Trophoblast cell (in vitro differentiated cells and primary cell): ENCODE data around the gene SBK2.
A peak's percentile ranks its signal among the peaks of the same experiment; 100 is the strongest.

ENCODE experiments used
- DNase-seq, 2 donors: peaks; one replicate each; pipeline ENCODE4 v3.0.0-alpha.2; 2016
- H2AFZ ChIP-seq: 2 replicates; pipeline ENCODE4 v1.6.1; 2013; ENCODE audit warnings: low read length, moderate library complexity, mild to moderate bottlenecking; ENCODE audit not compliant: insufficient read depth, poor library complexity
- H2AK5ac ChIP-seq: 2 replicates; pipeline ENCODE4 v1.6.1; 2013; ENCODE audit warnings: mild to moderate bottlenecking, low read length
- H2BK120ac ChIP-seq: 2 replicates; pipeline ENCODE4 v1.6.1; 2013; ENCODE audit warnings: low read length, mild to moderate bottlenecking, moderate library complexity; ENCODE audit not compliant: insufficient read depth, poor library complexity
- H2BK12ac ChIP-seq: 2 replicates; pipeline ENCODE4 v1.6.1; 2013; ENCODE audit warnings: mild to moderate bottlenecking, low read length, moderate library complexity
- H2BK5ac ChIP-seq: 2 replicates; pipeline ENCODE4 v1.6.1; 2013; ENCODE audit warnings: low read length, low read depth, moderate library complexity, mild to moderate bottlenecking; ENCODE audit not compliant: poor library complexity
- H3K14ac ChIP-seq: 2 replicates; pipeline ENCODE4 v1.6.1; 2013; ENCODE audit warnings: mild to moderate bottlenecking, low read length
- H3K18ac ChIP-seq: 2 replicates; pipeline ENCODE4 v1.6.1; 2013; ENCODE audit warnings: mild to moderate bottlenecking, low read length
- H3K23ac ChIP-seq: 2 replicates; pipeline ENCODE4 v1.6.1; 2013; ENCODE audit warnings: low read length
- H3K27ac ChIP-seq: 2 replicates; pipeline ENCODE4 v1.5.1; 2013; ENCODE audit warnings: low read depth, mild to moderate bottlenecking, inconsistent platforms, low read length, moderate library complexity
- H3K27me3 ChIP-seq: 2 replicates; pipeline ENCODE4 v1.6.1; 2013; ENCODE audit warnings: inconsistent platforms, mild to moderate bottlenecking, low read length, moderate library complexity; ENCODE audit not compliant: insufficient read depth
- H3K36me3 ChIP-seq, 2 experiments: 1 replicate in 1 of 2; 2 replicates in 1 of 2; pipeline ENCODE4 v1.6.1; 2013; ENCODE audit warnings: low read length in 2 of 2, mild to moderate bottlenecking in 2 of 2, moderate library complexity in 1 of 2; ENCODE audit not compliant: insufficient read depth in 2 of 2, control insufficient read depth in 1 of 2
- H3K4ac ChIP-seq: 2 replicates; pipeline ENCODE4 v1.6.1; 2013; ENCODE audit warnings: low read depth, mild to moderate bottlenecking, low read length, moderate library complexity
- H3K4me1 ChIP-seq, 2 experiments: 1 replicate in 1 of 2; 2 replicates in 1 of 2; pipeline ENCODE4 v1.6.1; 2013; ENCODE audit warnings: low read length in 2 of 2, mild to moderate bottlenecking in 2 of 2, moderate library complexity in 1 of 2; ENCODE audit not compliant: insufficient read depth in 2 of 2, control insufficient read depth in 1 of 2
- H3K4me2 ChIP-seq: 2 replicates; pipeline ENCODE4 v1.6.1; 2013; ENCODE audit warnings: inconsistent platforms, mild to moderate bottlenecking, low read length, moderate library complexity
- H3K4me3 ChIP-seq: 2 replicates; pipeline ENCODE4 v1.5.1; 2013; ENCODE audit warnings: mild to moderate bottlenecking, low read depth, low read length, inconsistent platforms
- H3K79me1 ChIP-seq: one replicate; pipeline ENCODE4 v1.6.1; 2013; ENCODE audit warnings: low read length
- H3K79me2 ChIP-seq: 2 replicates; pipeline ENCODE4 v1.6.1; 2013; ENCODE audit warnings: low read length, mild to moderate bottlenecking; ENCODE audit not compliant: control insufficient read depth, insufficient read depth, poor library complexity
- H3K9ac ChIP-seq: 2 replicates; pipeline ENCODE4 v1.6.1; 2013; ENCODE audit warnings: mild to moderate bottlenecking, low read length
- H3K9me3 ChIP-seq: 2 replicates; pipeline ENCODE4 v1.6.1; 2013; ENCODE audit warnings: low read depth, mild to moderate bottlenecking, control low read depth, inconsistent platforms, low read length; ENCODE audit not compliant: insufficient read depth
- H4K12ac ChIP-seq: 2 replicates; pipeline ENCODE4 v1.6.1; 2013; ENCODE audit warnings: low read depth, mild to moderate bottlenecking, low read length, moderate library complexity
- H4K8ac ChIP-seq: 2 replicates; pipeline ENCODE4 v1.6.1; 2013; ENCODE audit warnings: low read depth, mild to moderate bottlenecking, low read length, moderate library complexity
- H4K91ac ChIP-seq: one replicate; pipeline ENCODE4 v1.6.1; 2013; ENCODE audit warnings: low read depth, mild to moderate bottlenecking, low read length, moderate library complexity
- WGBS: extraction: QIAGEN DNeasy Blood & Tissue Kit; methylation state at CpG from one replicate; pipeline ENCODE4 v1.1.7; 2013; ENCODE audit warnings: missing lambda C conversion rate; ENCODE audit not compliant: insufficient read length, insufficient coverage; ENCODE audit errors: extremely low coverage; 5-methylcytosine and 5-hydroxymethylcytosine counted together

SBK2 gene

DNA sequence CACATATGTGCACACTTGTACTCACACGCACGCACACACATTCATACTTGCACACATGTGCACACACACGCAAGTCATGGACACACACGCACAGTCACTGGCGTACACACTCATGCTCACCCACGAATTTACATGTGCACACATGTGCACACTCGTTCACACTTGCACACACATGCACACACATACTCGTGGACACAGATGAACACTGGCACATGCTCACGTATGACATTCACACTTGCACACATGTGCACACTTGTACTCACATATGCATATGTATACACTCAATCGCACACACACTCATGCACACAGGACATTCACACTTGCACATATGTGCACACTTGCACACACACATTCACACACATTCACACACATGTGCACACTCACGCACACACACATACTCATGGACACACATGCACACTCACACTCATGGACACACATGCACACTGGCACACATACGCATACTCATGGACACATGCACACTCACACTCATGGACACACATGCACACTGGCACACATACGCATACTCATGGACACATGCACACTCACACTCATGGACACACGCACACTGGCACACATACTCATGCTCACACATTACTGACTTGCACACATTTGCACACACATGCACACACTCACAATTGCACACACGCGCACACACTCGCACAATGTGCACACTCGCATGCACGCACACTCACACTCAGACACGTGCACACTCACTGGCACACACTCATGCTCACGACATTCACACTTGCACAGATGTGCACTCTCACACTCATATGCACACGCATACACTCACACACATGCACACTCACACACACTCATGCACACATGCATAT lies 9.5 kb downstream of the SBK2 start:
- no peaks in the 10 kb centered on the region for H3K27me3 ChIP-seq
- H3K79me2 ChIP-seq = no peaks in the 10 kb centered on the region
- H3K23ac ChIP-seq = no peak overlapping the region
- no peak overlapping the region for H2AK5ac ChIP-seq
- no peaks in the 10 kb centered on the region for H3K79me1 ChIP-seq
- no peak overlapping the region for H2BK12ac ChIP-seq
- no peak overlapping the region for H4K12ac ChIP-seq
- no peaks in the 10 kb centered on the region for H3K36me3 ChIP-seq
- H3K14ac ChIP-seq = no peak overlapping the region
- H3K18ac ChIP-seq = no peak overlapping the region
- WGBS = no CpG with 5 or more reads among the region's 22 CpGs
- peaks cover 11% of the 10 kb centered on the region for H3K9me3 ChIP-seq
- no peak overlapping the region for H3K4me2 ChIP-seq
- H3K27ac ChIP-seq = no peak overlapping the region
- H2BK5ac ChIP-seq = no peak overlapping the region
- no peak overlapping the region for H2AFZ ChIP-seq
- H3K9ac ChIP-seq = no peak overlapping the region
- H2BK120ac ChIP-seq = no peak overlapping the region
- DNase-seq = no peak
- H3K4me3 ChIP-seq = peak overlapping the region; percentile 27
- H3K4ac ChIP-seq = no peak overlapping the region
- no peak overlapping the region for H4K8ac ChIP-seq
- no peaks in the 10 kb centered on the region for H3K4me1 ChIP-seq
- H4K91ac ChIP-seq = no peak overlapping the region

GRCh38 chr19:55526216-55527196 lies 10.4 kb downstream of the SBK2 start:
- WGBS = no CpG with 5 or more reads among the region's 35 CpGs
- Histone ChIP-seq H4K91ac (no peak overlapping the region), H3K4ac (no peak overlapping the region), H4K8ac (no peak overlapping the region), H3K9me3 (peaks cover 11% of the 10 kb centered on the region), H2BK5ac (no peak overlapping the region), H3K27ac (no peak overlapping the region), H3K36me3 (no peaks in the 10 kb centered on the region), H3K9ac (no peak overlapping the region), H2AFZ (no peak overlapping the region), H2AK5ac (no peak overlapping the region), H3K18ac (no peak overlapping the region), H3K14ac (no peak overlapping the region), H3K79me2 (no peaks in the 10 kb centered on the region), H3K4me3 (peak overlapping the region; percentile 27), H4K12ac (no peak overlapping the region), H3K23ac (peak overlapping the region; percentile 58), H2BK120ac (no peak overlapping the region), H3K79me1 (no peaks in the 10 kb centered on the region), H2BK12ac (no peak overlapping the region), H3K27me3 (no peaks in the 10 kb centered on the region), H3K4me2 (no peak overlapping the region), H3K4me1 (no peaks in the 10 kb centered on the region)
- no peak for DNase-seq

- H3K27me3 ChIP-seq = no peaks in the 10 kb centered on the region
- H3K4me3 ChIP-seq = no peak overlapping the region
- no peak overlapping the region for H3K9ac ChIP-seq
- no peak overlapping the region for H3K23ac ChIP-seq
- H3K4me2 ChIP-seq = no peak overlapping the region
- no peaks in the 10 kb centered on the region for H3K79me1 ChIP-seq
- no peak overlapping the region for H3K4ac ChIP-seq
- no peak for DNase-seq
- WGBS = 100% methylated on average over 5 of the region's 29 CpGs
- H3K36me3 ChIP-seq = no peaks in the 10 kb centered on the region
- H4K12ac ChIP-seq = no peak overlapping the region
- H3K14ac ChIP-seq = no peak overlapping the region
- H3K18ac ChIP-seq = no peak overlapping the region
- no peak overlapping the region for H2BK12ac ChIP-seq
- H4K91ac ChIP-seq = no peak overlapping the region
- H3K9me3 ChIP-seq = peaks cover 11% of the 10 kb centered on the region
- H2AFZ ChIP-seq = no peak overlapping the region
- H3K4me1 ChIP-seq = no peaks in the 10 kb centered on the region
- H4K8ac ChIP-seq = no peak overlapping the region
- no peak overlapping the region for H2BK120ac ChIP-seq
- H2BK5ac ChIP-seq = no peak overlapping the region
- H3K27ac ChIP-seq = no peak overlapping the region
- H2AK5ac ChIP-seq = no peak overlapping the region
- H3K79me2 ChIP-seq = no peaks in the 10 kb centered on the region
Measured at GRCh38 chr19:55525289-55526101, 11.4 kb downstream of the SBK2 start.

DNA sequence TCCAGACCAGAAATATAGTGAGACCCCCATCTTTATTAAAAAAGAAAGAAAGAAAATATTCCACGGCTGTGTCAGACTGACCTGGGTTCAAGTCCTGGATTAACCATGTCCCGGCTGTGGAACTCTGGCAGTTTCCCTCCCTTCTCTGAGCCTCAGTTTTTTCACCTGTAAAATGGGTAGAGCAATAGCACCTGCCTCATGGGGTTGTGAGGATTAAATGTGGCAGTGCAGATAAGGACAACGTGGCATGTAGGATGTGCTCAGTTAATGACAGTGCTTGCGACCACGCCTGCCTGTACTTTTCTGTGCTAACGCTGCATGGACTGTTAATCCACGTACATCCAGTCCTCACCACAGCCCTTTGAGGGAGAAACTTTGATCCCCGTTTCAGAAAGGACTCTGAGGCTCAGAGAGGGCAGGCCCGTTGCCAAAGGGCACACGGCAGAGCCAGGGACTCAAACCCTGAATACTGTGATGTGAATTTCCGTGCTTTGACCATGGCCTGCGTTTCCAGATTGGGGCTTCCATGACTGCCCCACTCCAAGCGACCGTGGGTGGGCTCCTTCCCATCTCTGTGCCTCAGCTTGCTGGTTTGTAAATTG lies 16.1 kb downstream of the SBK2 start:
- Histone ChIP-seq H3K4me1 (peaks cover 0 to 4% of the 10 kb centered on the region in 2 experiments), H2BK120ac (no peak overlapping the region), H3K79me2 (no peaks in the 10 kb centered on the region), H3K27ac (no peak overlapping the region), H4K12ac (no peak overlapping the region), H3K4me3 (peak overlapping the region; percentile 4), H2BK5ac (no peak overlapping the region), H3K36me3 (no peaks in the 10 kb centered on the region), H3K9ac (no peak overlapping the region), H4K8ac (no peak overlapping the region), H3K79me1 (peaks cover 3% of the 10 kb centered on the region), H3K4ac (no peak overlapping the region), H3K4me2 (no peak overlapping the region), H2BK12ac (no peak overlapping the region), H3K23ac (no peak overlapping the region), H2AK5ac (no peak overlapping the region), H3K14ac (no peak overlapping the region), H3K27me3 (no peaks in the 10 kb centered on the region), H4K91ac (no peak overlapping the region), H3K9me3 (peaks cover 5% of the 10 kb centered on the region), H2AFZ (no peak overlapping the region), H3K18ac (no peak overlapping the region)
- WGBS = no CpG with 5 or more reads among the region's 14 CpGs
- DNase-seq = no peak
